HG02852 (cell line): ENCODE data around the gene GPC3.
A peak's percentile ranks its signal among the peaks of the same experiment; 100 is the strongest.
"Not testable (repeated sequence)": the region's sequence is repeated elsewhere in the genome, so short reads cannot be mapped to it uniquely, and the experiment has no call there.

Experiments used
- ATAC-seq: cut with Tn5 transposase; IDR thresholded peaks from one replicate; pipeline ENCODE4 v1.9.1; 2021; ENCODE audit warnings: mild to moderate bottlenecking, moderate library complexity; ENCODE audit not compliant: unreplicated experiment

The GPC3 gene

DNA sequence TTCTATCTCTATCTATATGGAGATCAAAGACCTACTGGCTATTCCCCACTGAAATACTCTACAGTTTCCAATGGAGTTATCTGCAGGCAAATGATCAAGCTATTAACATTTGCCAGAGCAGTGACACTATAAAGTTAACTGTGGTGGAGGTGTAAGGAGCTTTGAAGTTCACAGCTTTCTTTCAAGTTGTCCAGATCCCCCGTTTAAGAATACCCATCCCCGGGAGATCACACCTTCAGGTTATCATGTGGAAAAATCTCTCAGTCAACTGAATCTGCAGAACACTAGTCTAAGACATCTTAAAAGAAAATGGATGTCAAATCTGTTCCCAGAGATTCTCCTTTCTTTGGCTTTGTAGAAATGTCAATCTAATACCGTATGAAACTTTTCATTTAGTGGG lies 80.1 kb downstream of the GPC3 start:
- no peak for ATAC-seq

DNA sequence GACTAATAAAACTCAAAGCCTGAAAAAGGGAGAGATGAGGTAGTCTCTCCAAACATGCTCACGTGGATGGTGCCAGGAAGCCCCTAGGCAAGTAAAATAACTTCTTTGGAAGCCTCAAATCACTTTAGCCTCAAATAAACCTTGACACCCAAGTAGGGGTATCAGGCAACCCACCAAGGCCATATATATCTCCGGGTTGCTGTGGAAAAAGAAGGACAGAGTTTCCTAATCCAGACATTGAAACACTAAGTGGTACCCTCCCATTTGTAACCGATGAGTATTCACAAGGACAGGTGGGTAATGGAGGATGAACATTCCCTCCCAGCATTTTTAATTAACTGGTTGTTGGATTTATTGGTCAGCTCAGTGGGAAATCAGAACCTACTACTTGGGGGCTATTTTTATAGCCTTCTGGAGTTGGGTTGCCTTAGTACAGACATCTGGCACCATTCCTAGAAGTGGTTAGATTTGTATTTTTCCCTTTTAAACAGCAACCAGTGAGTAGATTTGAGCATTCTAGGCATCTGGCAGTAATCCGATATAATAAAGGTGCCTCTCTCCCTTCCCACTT lies 87.7 kb downstream of the GPC3 start:
- no peak for ATAC-seq

DNA sequence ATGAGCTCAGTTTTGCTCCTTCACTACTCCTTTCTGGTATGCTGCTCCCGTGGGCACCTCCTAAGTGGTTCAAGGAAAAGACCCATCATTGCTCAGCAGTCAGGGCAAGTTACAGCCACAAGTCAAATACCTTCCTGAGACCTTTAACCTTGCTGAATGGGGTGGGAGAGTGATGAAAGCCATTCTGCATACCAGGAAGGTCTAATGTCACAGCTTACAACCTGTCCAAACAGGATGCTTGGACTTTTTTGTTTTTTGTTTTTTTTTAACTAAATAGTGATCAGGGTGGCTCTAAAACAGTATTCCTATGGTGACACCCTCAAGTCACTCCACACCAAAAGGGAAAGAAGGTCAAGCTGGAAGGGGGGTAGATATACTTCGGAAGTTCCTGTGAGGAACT lies 93.1 kb downstream of the GPC3 start:
- ATAC-seq = no peak

DNA sequence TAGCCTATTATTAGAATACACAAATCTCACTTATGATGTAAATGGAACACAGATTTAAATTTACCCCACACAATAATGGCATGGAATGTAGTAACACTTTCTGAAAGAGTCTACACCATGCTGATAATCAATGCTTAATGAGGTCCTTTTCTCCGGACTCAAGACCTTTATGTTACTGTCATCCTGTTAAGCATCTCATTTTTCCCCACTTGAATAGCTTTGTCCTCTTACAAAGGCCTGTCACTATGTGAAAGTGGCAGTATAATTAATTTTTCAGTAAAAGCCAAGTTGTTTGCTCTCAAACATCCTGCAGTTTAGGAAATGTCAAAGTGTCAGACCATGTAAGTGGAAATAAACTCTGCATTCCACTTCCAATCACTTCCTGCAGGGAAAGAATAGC lies 96.4 kb downstream of the GPC3 start:
- ATAC-seq = no peak

- ATAC-seq = not testable (repeated sequence)
Observed at GRCh38 chrX:133888084-133888483, 97.3 kb downstream of the GPC3 start.

DNA sequence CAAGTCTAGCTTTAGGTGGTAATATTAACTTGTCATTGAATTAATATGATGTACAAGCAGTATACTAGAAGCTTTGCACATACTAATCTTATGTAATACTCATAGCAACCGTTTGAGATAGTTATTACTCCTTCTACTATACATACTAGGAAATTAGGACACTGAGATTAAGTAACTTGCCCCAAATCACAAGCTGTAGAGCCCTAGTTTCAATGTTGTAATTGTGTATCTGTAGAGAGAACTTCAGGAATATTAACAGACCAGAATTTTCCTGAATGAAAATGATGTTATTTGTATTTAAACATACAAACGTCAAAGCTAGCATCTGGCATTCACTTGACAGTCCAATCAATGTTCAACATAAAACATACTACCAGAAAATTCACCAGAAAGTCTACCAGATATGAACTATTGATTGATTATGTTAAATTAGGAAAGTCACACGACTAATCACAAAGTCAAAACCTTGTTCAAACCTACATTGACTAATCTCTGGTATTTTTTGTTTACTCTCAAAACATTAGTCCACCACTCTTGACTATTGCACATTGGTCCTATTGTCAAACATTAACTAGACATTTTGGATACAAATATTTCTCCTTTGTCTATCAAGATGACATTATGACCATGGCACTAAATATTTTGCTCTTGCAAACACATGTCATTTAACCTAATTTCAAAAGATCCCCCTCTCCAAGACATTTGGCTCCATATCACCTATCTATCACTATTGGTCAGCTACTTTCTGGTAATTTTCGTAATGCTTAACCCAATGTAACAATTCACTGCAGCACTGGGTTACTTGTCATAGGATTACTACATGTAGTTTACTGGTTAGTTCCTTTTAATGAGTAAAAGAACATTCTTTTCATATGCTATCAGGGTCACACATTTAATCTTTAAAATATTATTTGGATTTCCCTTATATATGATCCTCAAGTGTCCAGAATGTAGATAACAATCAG lies 100.7 kb downstream of the GPC3 start:
- no peak for ATAC-seq

- no peak for ATAC-seq
Observed at GRCh38 chrX:133881893-133882292, 103.5 kb downstream of the GPC3 start.

GRCh38 chrX:133881007-133881406 lies 104.4 kb downstream of the GPC3 start:
- ATAC-seq = no peak

- no peak for ATAC-seq
Observed at GRCh38 chrX:133880032-133880443, 105.4 kb downstream of the GPC3 start.

- no peak for ATAC-seq
Observed at GRCh38 chrX:133878710-133879109, 106.7 kb downstream of the GPC3 start.

DNA sequence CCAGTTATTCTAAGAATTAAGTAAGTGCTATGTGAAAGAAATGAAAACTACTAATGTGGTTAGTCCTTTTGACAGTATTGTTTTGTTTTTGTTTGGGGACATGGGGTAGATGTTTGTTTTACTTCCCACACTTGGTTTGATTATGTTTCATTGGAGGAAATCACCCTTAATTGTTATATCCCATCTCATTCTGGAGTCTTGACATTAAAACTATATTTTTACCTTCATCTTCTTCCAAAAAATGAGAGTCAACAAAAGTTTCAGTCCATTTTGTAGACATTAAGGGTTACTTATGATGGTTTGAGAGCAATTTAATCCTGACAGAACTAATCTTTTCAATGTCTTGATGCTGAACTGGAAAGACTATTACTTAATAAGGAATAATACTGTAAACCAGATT lies 108.7 kb downstream of the GPC3 start:
- ATAC-seq = no peak

GRCh38 chrX:133869270-133869669 lies 116.1 kb downstream of the GPC3 start:
- no peak for ATAC-seq

GRCh38 chrX:133868682-133869081 lies 116.7 kb downstream of the GPC3 start:
- peak; percentile 69 for ATAC-seq

GRCh38 chrX:133868250-133868649 lies 117.1 kb downstream of the GPC3 start:
- ATAC-seq = no peak

DNA sequence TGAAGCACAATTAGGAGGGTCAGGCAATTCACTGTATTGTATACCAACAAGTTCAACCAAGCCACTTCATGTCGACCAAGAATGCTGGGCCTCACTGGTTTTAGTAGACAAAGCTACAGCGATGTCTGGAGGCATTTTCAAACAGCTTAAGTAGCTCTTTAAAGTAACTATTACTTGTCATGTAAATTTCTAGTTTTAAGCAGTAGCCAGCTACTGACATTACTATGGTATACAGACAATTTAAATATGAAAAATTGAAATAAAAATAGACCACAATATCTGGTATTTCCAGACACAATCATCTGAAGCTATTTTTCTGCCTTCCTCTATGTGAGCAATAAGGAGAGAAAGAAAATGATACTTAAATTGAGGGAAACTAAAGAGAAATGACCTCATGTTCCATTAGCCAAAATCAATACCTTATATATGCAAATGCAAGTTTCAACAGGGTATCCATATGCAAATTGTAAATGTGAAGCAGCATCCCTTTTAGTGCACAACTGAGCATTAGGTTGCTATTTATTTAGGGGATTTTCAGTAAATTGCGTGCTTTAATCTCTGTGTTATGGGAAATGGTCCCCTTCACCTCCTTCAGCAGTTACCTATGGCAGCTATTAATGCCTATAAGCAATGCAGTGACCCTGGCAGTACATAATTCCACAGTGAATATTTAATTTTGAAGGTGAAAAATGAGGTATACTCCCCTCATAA lies 119.5 kb downstream of the GPC3 start:
- ATAC-seq = no peak

- ATAC-seq = no peak
Observed at GRCh38 chrX:133864236-133864635, 121.2 kb downstream of the GPC3 start.

DNA sequence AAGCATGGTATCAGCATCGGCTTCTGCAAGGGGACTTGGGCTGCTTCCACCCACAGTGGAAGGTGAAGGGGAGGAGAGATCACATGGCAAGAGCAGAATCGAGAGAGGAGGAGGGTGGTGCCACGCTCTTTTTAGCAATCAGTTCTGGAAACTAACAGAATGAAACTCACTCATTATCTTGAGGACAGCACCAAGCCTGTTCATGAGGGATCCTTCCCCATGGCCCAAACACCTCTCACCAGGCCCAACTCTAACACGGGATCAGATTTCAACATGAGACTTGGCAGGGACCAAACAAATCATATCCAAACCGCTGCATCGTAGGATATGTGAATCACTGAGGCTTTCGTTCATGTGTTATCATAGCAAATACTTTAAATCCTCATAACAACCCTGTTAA lies 125.5 kb downstream of the GPC3 start:
- no peak for ATAC-seq

GRCh38 chrX:133859336-133859735 lies 126.1 kb downstream of the GPC3 start:
- no peak for ATAC-seq

GRCh38 chrX:133857640-133858269 lies 127.6 kb downstream of the GPC3 start:
- no peak for ATAC-seq

DNA sequence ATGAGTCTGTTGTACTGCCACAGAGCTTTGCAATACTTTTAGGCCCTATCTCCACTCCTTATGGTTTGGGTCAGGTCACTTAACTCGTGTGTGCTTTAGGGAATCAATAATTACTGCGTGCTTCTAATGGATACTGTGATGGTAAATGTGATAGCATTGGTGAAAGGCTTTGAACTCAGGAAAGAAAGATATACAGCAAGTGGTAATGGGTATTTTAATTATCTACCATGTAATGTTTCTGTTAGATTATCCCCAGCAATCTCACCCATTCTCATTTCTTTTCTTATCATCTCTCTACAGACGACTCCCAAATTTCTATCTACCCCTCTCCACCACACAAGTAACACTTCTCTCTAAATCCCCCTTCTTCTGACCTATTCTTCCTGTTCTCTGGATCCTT lies 128.6 kb downstream of the GPC3 start:
- ATAC-seq = no peak

GRCh38 chrX:133854290-133854689 lies 131.1 kb downstream of the GPC3 start:
- no peak for ATAC-seq
